ENCODE results near the gene IL5. TPM values are rescaled to one million over a fixed set of nuclear protein-coding genes. Genes with fewer than 3 reads are reported as not detected.

IL5 gene
- total and polyA plus RNA-seq, 4 donors = not detected

DNA sequence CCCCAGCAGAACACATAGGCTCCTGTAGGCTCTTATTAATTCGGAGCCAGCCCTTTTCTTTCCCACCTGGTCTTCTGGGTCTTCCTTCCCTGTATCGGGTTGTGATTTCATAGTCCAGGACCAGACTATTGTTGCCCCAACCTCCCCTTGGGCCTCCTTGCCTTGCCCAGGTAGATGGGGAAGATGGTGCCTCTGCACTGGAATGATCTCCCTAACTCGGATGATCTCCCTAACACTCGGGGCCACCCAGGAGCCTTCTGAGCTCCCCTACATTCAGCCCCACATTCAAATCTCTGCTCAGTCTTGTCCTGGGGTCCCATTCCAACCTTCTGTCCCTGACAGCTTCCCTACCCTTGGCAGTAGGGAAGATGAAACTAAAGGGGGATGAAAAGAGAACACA lies 50.1 kb downstream of the IL5 start (continued):
- no peak for TF ChIP-seq FOXA1 (IDR thresholded peaks at IDR 0.05)

- Histone ChIP-seq H3K27me3 (ENCODE audit: control insufficient read depth in 4 of 4, insufficient read depth in 4 of 4, low read length in 3 of 4) (no peaks in the 10 kb centered on the region), H3K9ac (ENCODE audit: low read depth in 1 of 2, low read length in 2 of 2) (no peak overlapping the region), H3K4me3 (ENCODE audit: low read depth in 1 of 3, low read length in 3 of 3) (no peak overlapping the region), H3K36me3 (ENCODE audit: control insufficient read depth in 4 of 4, insufficient read depth in 3 of 4, low read depth in 1 of 4, low read length in 3 of 4) (peaks cover 0 to 13% (median 8%) of the 10 kb centered on the region in 4 donors), H3K27ac (ENCODE audit: low read depth in 1 of 2, low read length in 2 of 2) (no peak overlapping the region), H3K4me1 (ENCODE audit: control insufficient read depth in 4 of 4, insufficient read depth in 4 of 4, low read length in 3 of 4) (peaks cover 5 to 60% (median 47%) of the 10 kb centered on the region in 4 donors), H3K9me3 (ENCODE audit: control insufficient read depth in 4 of 4, low read length in 3 of 4) (no peaks in the 10 kb centered on the region)
- TF ChIP-seq FOXA2 (IDR thresholded peaks at IDR 0.05) (no peak), NR2F2 (IDR thresholded peaks at IDR 0.05) (no peak), SP1 (IDR thresholded peaks at IDR 0.05) (no peak), HNF4G (IDR thresholded peaks at IDR 0.05) (no peak), GABPA (IDR thresholded peaks at IDR 0.05 in 1 of 2, conservative IDR thresholded peaks at IDR 0.05 in 1 of 2) (no peak), YY1 (IDR thresholded peaks at IDR 0.05) (no peak), HNF4A (conservative IDR thresholded peaks at IDR 0.05) (no peak), REST (IDR thresholded peaks at IDR 0.05) (no peak), TAF1 (conservative IDR thresholded peaks at IDR 0.05) (no peak), RAD21 (IDR thresholded peaks at IDR 0.05) (no peak), JUND (IDR thresholded peaks at IDR 0.05) (no peak), CTCF (IDR thresholded peaks at IDR 0.05; ENCODE audit: low read depth, low read length, missing input control) (no peak), RXRA (IDR thresholded peaks at IDR 0.05) (no peak), ATF3 (IDR thresholded peaks at IDR 0.05) (no peak), FOXA1 (IDR thresholded peaks at IDR 0.05) (no peak)
- TF ChIP-seq, protein P1, sequence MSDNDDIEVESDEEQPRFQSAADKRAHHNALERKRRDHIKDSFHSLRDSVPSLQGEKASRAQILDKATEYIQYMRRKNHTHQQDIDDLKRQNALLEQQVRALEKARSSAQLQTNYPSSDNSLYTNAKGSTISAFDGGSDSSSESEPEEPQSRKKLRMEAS (IDR thresholded peaks at IDR 0.05) = no peak
- TF ChIP-seq, protein P2, sequence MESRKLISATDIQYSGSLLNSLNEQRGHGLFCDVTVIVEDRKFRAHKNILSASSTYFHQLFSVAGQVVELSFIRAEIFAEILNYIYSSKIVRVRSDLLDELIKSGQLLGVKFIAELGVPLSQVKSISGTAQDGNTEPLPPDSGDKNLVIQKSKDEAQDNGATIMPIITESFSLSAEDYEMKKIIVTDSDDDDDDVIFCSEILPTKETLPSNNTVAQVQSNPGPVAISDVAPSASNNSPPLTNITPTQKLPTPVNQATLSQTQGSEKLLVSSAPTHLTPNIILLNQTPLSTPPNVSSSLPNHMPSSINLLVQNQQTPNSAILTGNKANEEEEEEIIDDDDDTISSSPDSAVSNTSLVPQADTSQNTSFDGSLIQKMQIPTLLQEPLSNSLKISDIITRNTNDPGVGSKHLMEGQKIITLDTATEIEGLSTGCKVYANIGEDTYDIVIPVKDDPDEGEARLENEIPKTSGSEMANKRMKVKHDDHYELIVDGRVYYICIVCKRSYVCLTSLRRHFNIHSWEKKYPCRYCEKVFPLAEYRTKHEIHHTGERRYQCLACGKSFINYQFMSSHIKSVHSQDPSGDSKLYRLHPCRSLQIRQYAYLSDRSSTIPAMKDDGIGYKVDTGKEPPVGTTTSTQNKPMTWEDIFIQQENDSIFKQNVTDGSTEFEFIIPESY (IDR thresholded peaks at IDR 0.05) = no peak
- no peak for DNase-seq (ENCODE audit: low spot score)
- 84% methylated on average over 3 of the region's 3 CpGs for WGBS
Observed at GRCh38 chr5:132492386-132493125, 50.8 kb downstream of the IL5 start.

Other genes starting within 250 kb of the IL5 start
- 10 to 100 TPM in 1 of 2 donors, under 1 TPM in 1; 0.59 to 42.2 TPM for gene SLC22A4, start 249.1 kb downstream of the IL5 start, total RNA-seq
- gene SLC22A4, start 249.1 kb downstream of the IL5 start, polyA plus RNA-seq = under 1 TPM; 0.25 to 0.35 TPM
- gene SLC22A5, start 173.8 kb downstream of the IL5 start, total RNA-seq = 10 to 100 TPM; 12.4 to 12.7 TPM
- 1 to 10 TPM; 3.4 to 4.5 TPM for gene SLC22A5, start 173.8 kb downstream of the IL5 start, polyA plus RNA-seq
- gene IRF1, start 52.7 kb downstream of the IL5 start, total RNA-seq = 10 to 100 TPM in 1 of 2 donors, 1 to 10 TPM in 1; 9.5 to 42.6 TPM
- gene IRF1, start 52.7 kb downstream of the IL5 start, polyA plus RNA-seq = 10 to 100 TPM; 22.1 to 27.3 TPM
- 10 to 100 TPM; 12.5 to 18.7 TPM for gene RAD50, start 13.5 kb upstream of the IL5 start, total RNA-seq
- gene RAD50, start 13.5 kb upstream of the IL5 start, polyA plus RNA-seq = 10 to 100 TPM in 1 of 2 donors, 1 to 10 TPM in 1; 6.1 to 17.3 TPM
- gene IL13, start 114.7 kb upstream of the IL5 start, total RNA-seq = not detected
- not detected for gene IL13, start 114.7 kb upstream of the IL5 start, polyA plus RNA-seq
- gene IL4, start 130.5 kb upstream of the IL5 start, total RNA-seq = not detected
- not detected for gene IL4, start 130.5 kb upstream of the IL5 start, polyA plus RNA-seq
- 1 to 10 TPM in 1 of 2 donors, under 1 TPM in 1; 0.92 to 1.2 TPM for gene KIF3A, start 194.0 kb upstream of the IL5 start, total RNA-seq
- under 1 TPM; 0.58 to 0.79 TPM for gene KIF3A, start 194.0 kb upstream of the IL5 start, polyA plus RNA-seq
- gene CCNI2, start 203.9 kb upstream of the IL5 start, total RNA-seq = under 1 TPM; 0.05 to 0.17 TPM
- under 1 TPM; 0.02 to 0.57 TPM for gene CCNI2, start 203.9 kb upstream of the IL5 start, polyA plus RNA-seq
- 10 to 100 TPM; 11.8 to 16.5 TPM for gene SEPTIN8, start 233.7 kb upstream of the IL5 start, total RNA-seq
- gene SEPTIN8, start 233.7 kb upstream of the IL5 start, polyA plus RNA-seq = 1 to 10 TPM; 4.7 to 7.8 TPM